ENCODE data around the gene DNAH10.
A peak's percentile ranks its signal among the peaks of the same experiment; 100 is the strongest.
"Not testable (repeated sequence)": the region's sequence is repeated elsewhere in the genome, so short reads cannot be mapped to it uniquely, and the experiment has no call there.

Gene DNAH10

DNA sequence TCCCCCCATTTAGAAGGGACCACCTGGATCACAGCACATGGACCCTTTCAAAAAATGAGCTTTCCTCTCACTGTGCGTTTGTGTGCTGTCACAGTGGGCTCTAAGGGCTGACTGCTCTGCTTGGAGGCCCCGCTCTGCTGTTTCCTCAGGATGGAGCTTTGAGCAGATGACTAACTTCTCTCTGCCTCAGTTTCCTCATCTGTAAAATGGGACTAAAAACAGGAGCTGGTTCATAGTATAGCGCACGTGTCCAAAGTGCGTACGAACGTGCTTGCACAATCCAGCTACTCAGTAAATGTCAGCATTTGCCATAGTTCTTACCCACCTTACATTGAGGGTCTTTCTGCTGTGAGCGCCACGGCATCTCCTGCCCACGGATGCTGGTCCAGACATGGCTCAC, 12.7 kb upstream of the DNAH10 start:
- no peak for DNase-seq

- DNase-seq, result no peak
These were observed 11.9 kb upstream of the DNAH10 start for GRCh38 chr12:123750159-123750656.

DNA sequence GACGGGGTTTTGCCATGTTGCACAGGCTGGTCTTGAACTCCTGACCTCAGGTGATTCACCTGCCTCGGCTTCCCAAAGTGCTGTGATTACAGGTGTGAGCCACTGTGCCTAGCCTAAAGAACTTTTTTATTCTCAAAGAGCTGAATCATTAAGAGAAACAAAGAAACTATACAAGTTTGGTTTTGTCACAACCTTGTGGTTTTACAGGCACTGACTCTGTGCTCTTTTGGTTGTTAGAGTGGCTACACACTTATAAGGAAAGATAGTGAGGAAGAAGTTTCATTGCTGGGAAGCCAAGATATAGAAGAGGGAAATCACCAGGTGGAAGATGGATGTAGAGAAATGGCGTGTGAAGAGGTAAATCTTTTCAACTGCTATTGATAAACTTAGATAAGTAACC, 10.1 kb upstream of the DNAH10 start:
- no peak for DNase-seq

DNA sequence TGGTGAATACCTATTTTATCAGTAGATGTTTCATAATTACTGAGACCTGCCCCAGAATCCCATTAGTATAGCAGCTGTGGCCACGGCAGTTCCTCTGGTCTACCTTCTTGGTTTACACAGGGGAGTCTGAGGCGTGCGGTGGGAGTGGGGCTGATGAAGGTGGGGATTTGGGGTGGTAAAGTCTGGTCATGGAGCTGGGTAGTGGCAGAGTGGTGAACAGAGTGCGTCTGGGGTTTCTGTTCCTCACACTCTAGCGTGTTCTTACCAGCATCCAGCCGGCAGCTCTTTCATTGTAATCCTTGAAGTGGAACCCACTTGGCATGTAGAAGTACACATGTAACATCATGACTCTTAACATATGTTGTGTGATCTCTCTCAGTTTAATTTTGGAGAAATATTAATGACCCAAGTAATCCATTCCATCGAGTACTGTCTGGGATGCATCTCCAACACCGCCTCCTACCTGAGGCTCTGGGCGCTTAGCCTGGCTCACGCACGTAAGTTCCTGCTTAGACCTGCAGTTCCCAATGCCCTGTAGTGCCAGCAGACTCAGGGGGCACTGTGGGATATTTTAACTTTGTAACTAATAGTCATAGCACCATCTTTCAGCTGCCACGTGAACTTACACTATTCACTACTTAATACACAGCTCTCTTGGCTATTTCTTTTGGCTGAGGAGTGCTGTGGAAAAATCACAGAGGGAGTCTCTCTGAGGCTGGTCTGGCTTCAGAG, 7.9 kb upstream of the DNAH10 start:
- peak; percentile 18 for DNase-seq

- DNase-seq, result no peak
These were observed 4.5 kb upstream of the DNAH10 start for GRCh38 chr12:123757561-123757960.

- DNase-seq, result no peak
These were observed 1.7 kb upstream of the DNAH10 start for GRCh38 chr12:123760267-123760938.

DNA sequence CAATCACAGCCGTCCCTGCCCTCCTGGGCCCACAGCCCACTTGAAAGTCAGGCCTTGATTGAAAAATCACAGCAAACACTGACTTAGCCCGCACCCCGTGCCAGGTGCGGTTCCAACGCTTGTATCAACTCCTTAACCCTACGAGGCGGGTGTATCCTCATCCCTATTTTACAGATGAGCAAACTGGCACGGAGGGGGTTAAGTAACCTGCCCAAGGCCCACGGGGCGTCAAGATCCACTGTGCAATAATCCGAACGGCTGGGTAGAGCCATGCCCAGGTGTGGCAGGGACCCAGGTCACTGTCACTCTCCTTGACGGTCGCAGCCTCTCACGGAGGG, 583 bp downstream of the DNAH10 start:
- no peak for DNase-seq

DNA sequence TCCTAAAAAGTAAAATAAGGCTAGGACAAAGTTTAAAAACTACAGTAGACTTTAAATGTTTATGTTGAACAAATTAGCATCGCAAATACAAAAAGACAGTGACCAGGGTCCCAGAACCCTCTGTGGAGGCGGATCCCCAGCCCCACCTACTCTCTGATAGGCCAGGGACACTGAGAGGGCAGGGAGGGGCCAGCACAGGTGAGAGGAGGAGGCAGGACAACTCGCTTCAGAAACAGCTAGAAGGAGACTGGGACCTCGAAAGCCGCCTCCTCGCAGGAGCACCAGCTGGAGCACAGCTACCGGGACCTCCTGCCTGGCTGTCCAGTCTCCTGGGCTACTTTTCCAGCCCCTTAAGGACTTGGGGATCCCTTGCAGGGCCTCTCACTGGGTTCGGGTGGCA, 992 bp downstream of the DNAH10 start:
- no peak for DNase-seq

DNA sequence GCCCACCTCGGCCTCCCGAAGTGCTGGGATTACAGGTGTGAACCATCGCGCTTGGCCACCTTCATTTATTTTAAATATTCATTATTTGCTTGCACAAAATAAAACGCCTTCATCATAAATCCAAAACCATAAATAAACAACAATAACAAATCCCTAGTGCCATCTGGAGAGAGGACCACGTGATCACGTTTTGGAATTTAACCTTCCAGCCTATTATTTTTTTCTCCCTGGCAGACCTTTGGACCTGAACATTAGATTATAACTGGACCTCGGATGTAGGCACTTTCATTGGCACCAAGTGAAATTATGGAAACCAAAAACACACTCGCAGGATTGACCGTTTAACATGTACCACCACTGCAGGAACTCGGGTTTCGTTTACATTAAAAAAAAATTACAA, 2.0 kb downstream of the DNAH10 start:
- DNase-seq, result no peak

GRCh38 chr12:123765504-123766035, 3.5 kb downstream of the DNAH10 start:
- no peak for DNase-seq

DNA sequence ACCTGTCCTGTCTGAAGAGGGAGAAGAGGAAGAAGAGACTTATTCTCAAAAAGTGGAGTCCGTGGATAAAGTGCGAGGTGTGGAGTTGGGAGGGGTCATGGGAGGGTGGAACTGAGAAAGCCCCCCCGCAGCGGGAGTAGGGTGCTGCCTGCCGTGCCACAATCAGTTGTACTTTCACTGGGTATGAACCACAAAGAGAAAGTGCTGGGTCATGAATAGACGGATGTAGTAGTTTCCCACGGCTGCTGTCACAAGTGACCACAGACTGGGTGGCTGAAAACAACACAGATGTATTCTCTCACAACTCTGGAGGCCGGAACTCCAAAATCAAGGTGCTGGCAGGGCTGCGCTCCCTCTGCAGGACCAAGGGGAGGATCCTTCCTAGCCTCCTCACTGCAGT, 5.5 kb downstream of the DNAH10 start:
- peak; percentile 88 for DNase-seq

DNA sequence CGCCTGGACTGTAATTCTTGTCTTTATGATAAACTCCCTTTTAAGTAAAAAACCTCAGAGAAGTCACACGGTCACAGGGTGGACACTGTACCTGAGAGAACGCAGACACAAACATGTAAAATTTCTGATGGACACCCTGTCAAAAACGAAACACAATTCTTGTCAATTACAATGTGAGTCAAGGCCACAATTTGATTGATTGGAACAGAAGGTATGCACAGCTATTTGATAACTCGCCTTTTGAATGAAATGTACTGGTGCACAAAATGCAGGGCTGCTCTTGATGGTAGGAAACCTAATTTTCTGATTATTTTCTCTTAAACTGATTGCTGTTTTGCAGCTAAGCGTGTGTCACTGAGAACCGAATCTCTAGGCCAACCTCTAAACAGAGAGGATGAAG, 9.2 kb downstream of the DNAH10 start:
- no peak for DNase-seq

GRCh38 chr12:123772074-123772473, 10.0 kb downstream of the DNAH10 start:
- DNase-seq, result no peak

DNA sequence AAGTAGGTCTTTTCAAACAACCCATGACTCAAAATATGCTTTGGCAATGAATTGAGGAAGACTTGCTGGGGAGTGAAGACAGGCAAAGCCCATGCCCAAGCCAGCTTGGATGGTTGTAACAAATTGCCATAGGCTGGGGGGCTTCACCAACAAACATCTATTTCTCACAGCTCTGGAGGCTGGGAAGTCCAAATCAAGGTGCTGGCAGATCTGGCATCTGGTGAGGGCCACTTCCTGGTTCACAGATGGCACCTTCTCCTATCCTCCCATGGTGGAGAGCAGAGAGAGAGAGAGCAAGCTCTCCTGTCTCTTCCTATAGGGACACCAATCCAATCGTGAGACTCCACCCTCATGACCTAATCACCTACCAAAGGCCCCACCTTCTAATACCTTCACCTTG, 11.3 kb downstream of the DNAH10 start:
- DNase-seq, result no peak

DNA sequence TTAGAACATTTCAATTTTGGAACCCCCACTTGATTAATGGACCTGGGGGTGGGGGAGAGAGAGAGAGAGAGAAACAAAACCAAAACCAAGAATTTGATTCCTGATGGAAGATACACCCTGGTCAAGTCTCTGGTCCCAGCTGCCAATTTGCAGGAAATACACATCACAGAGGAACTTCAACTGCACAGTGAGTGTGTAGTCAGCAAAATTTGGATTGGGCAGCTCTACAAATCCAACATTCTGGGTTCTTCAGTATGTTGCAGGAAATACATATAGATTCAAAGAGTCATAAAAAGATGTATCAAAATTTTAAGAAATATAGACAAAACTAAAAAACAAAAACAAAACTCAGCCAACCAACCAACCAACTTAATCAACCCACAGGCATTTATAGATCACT, 17.4 kb downstream of the DNAH10 start:
- DNase-seq, result no peak

- no peak for DNase-seq
These were observed 21.1 kb downstream of the DNAH10 start for GRCh38 chr12:123782997-123783792.

GRCh38 chr12:123787466-123787865, 25.4 kb downstream of the DNAH10 start:
- no peak for DNase-seq

DNA sequence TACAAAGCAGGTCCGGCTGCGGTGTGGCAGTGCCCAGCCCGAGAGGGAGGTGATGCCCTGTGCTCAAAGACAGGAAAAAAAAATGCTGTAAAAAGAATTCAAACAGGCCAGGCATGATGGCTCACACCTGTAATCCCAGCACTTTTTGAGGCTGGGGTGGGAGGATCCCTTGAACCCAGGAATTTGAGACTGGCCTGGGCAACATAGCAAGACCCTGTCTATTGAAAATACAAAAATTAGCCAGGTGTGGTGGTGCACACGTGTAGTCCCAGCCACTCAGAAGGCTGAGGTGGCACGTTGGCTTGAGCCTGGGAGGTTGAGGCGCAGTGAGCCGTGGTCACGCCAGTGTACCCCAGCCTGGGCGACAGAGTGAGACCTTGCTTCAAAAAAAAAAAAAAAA, 26.4 kb downstream of the DNAH10 start:
- DNase-seq, result no peak

DNA sequence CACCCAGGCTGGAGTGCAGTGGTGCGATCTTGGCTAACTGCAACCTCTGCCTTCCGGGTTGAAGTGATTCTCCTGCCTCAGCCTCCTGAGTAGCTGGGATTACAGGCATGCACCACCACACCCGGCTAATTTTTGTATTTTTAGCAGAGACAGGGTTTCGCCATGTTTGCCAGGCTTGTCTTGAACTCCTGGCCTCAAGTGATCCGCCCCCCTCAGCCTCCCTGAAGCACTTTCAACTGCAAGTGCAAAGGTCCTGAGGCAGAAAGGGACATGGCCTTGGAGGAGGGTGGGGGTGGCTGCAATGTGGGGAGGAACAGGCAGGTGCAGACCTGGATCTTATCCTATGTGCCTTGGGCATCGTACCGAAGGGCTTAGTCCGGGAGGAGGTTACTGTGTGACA, 27.3 kb downstream of the DNAH10 start:
- DNase-seq, result not testable (repeated sequence)

- DNase-seq, result no peak
These were observed 28.9 kb downstream of the DNAH10 start for GRCh38 chr12:123790905-123791467.

GRCh38 chr12:123794027-123794426, 31.9 kb downstream of the DNAH10 start:
- no peak for DNase-seq

DNA sequence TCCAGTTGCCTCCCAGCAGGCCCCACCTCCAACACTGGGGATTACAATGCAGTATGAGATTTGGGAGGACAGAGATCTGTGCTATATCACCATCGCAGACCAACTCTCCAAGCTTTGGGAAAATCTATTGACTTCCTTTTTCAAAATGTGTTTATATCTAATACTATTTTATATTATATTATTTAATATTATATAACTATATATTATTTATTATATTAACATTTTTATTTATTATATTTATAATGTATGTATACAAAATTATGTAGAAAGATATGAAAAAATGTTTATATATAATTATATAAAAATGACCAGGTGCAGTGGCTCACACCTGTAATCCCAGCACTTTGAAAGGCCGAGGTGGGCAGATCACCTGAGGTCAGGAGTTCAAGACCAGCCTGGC, 36.4 kb downstream of the DNAH10 start:
- DNase-seq, result no peak

DNA sequence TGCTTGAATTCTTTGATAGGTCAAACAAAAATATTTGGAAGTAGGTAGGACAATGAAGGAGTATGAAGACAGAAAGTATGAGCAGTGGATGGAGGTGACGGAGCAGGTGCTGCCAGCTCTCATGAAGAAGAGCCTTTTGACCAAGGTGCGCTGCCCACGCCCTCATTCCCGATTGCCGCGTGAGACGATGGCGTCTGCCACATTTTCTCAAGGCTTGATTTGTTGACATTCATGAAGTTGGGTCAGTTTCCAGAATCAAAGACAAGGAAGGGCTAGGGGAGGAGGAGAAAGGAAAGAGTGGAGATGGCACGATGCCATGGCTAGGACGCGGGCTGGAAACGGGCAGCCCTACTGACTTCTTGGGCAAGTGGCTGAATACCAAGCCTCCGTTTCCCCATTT, 37.1 kb downstream of the DNAH10 start:
- no peak for DNase-seq

All from hematopoietic multipotent progenitor cell treated with erythropoietin and hydrocortisone succinate and interleukin-3 and kit ligand, for 6 days (in vitro differentiated cells).